Nephron (organoid): Measurements from ENCODE around the gene XPO6.

Experiments
- H3K27ac Mint-ChIP-seq, 3 experiments: 2 replicates each; pipeline ENCODE4 v1.8.0; 2020; ENCODE audit warnings: mixed read lengths in 3 of 3, mild to moderate bottlenecking in 2 of 3, moderate library complexity in 1 of 3
- H3K27me3 Mint-ChIP-seq: 2 replicates; pipeline ENCODE4 v1.8.0; 2021; ENCODE audit warnings: low read depth, mild to moderate bottlenecking, moderate library complexity, mixed read lengths
- H3K36me3 Mint-ChIP-seq: 2 replicates; pipeline ENCODE4 v1.8.0; 2020; ENCODE audit warnings: low read depth, mixed read lengths
- H3K4me1 Mint-ChIP-seq: 2 replicates; pipeline ENCODE4 v1.8.0; 2020; ENCODE audit warnings: mixed read lengths
- H3K4me3 Mint-ChIP-seq, 3 experiments: 2 replicates each; pipeline ENCODE4 v1.8.0; 2020; ENCODE audit warnings: mild to moderate bottlenecking in 3 of 3, mixed read lengths in 3 of 3, moderate library complexity in 2 of 3
- H3K9me3 Mint-ChIP-seq: 2 replicates; pipeline ENCODE4 v1.8.0; 2020; ENCODE audit warnings: mixed read lengths
- CTCF ChIP-seq, 3 experiments: fragments of 200-600 bp; sonication (generic); IDR thresholded peaks; one replicate each; pipeline ENCODE4 v1.5.0; 2021; ENCODE audit warnings: antibody characterized with exemption in 3 of 3; ENCODE audit not compliant: unreplicated experiment in 3 of 3

Gene XPO6

GRCh38 chr16:28131181-28131580 lies 80.6 kb downstream of the XPO6 start:
- no peaks in the 10 kb centered on the region for H3K9me3 Mint-ChIP-seq
- no peaks in the 10 kb centered on the region for H3K27me3 Mint-ChIP-seq
- H3K4me1 Mint-ChIP-seq: peaks cover 40% of the 10 kb centered on the region
- peaks cover 82% of the 10 kb centered on the region for H3K36me3 Mint-ChIP-seq
- no peak for TF ChIP-seq CTCF (IDR thresholded peaks at IDR 0.05; ENCODE audit: unreplicated experiment in 3 of 3)
- H3K4me3 Mint-ChIP-seq: no peak overlapping the region
- H3K27ac Mint-ChIP-seq: peak overlapping the region in 2 of 3 experiments; percentile 87 to 93

GRCh38 chr16:28130099-28131088 lies 81.4 kb downstream of the XPO6 start:
- peak overlapping the region; percentile 7 to 93 (median 87) for H3K27ac Mint-ChIP-seq
- peaks cover 86% of the 10 kb centered on the region for H3K36me3 Mint-ChIP-seq
- peaks cover 40% of the 10 kb centered on the region for H3K4me1 Mint-ChIP-seq
- H3K4me3 Mint-ChIP-seq: peak overlapping the region in 1 of 3 experiments; percentile 54
- no peaks in the 10 kb centered on the region for H3K9me3 Mint-ChIP-seq
- no peaks in the 10 kb centered on the region for H3K27me3 Mint-ChIP-seq
- no peak for TF ChIP-seq CTCF (IDR thresholded peaks at IDR 0.05; ENCODE audit: unreplicated experiment in 3 of 3)

- Mint-ChIP-seq H3K9me3 (no peaks in the 10 kb centered on the region), H3K27ac (no peak overlapping the region), H3K27me3 (no peaks in the 10 kb centered on the region), H3K4me3 (no peak overlapping the region), H3K4me1 (peaks cover 26% of the 10 kb centered on the region), H3K36me3 (peaks cover 62% of the 10 kb centered on the region)
- no peak for TF ChIP-seq CTCF (IDR thresholded peaks at IDR 0.05; ENCODE audit: unreplicated experiment in 3 of 3)
Observed at GRCh38 chr16:28126684-28127620, 84.8 kb downstream of the XPO6 start.

GRCh38 chr16:28125592-28125991 lies 86.2 kb downstream of the XPO6 start:
- Mint-ChIP-seq H3K4me1 (peaks cover 16% of the 10 kb centered on the region), H3K27ac (no peak overlapping the region), H3K36me3 (peaks cover 66% of the 10 kb centered on the region), H3K9me3 (no peaks in the 10 kb centered on the region), H3K4me3 (no peak overlapping the region), H3K27me3 (no peaks in the 10 kb centered on the region)
- no peak for TF ChIP-seq CTCF (IDR thresholded peaks at IDR 0.05; ENCODE audit: unreplicated experiment in 3 of 3)

- H3K36me3 Mint-ChIP-seq: peaks cover 50% of the 10 kb centered on the region
- no peak overlapping the region for H3K27ac Mint-ChIP-seq
- no peak overlapping the region for H3K4me3 Mint-ChIP-seq
- no peaks in the 10 kb centered on the region for H3K27me3 Mint-ChIP-seq
- no peaks in the 10 kb centered on the region for H3K9me3 Mint-ChIP-seq
- no peaks in the 10 kb centered on the region for H3K4me1 Mint-ChIP-seq
- no peak for TF ChIP-seq CTCF (IDR thresholded peaks at IDR 0.05; ENCODE audit: unreplicated experiment in 3 of 3)
Observed at GRCh38 chr16:28121527-28121926, 90.2 kb downstream of the XPO6 start.
